IMR-90 (cell line): ENCODE measurements around the gene PRKCE. TPM values are rescaled to one million over a fixed set of nuclear protein-coding genes. Genes with fewer than 3 reads are reported as not detected.

Experiments used
- ATAC-seq: fragments of 200-7000 bp; cut with Tn5 transposase; 2 replicates; pipeline ENCODE4 v1.9.1; 2020; ENCODE audit warnings: low read depth, mild to moderate bottlenecking, moderate library complexity
- BruUV-seq: library from RNA; stranded (reverse); fragments of 400-500 nt; replicated peaks from 2 replicates; lab custom pipeline; 2021; lab: Mats Ljungman, UMichigan
- CTCF ChIA-PET: fragments of 300-600 bp; formaldehyde crosslinking; extraction: SDS; loops from one replicate; lab custom pipeline; 2021; ENCODE audit warnings: antibody characterized with exemption; lab: Yijun Ruan, JAX
- POLR2A ChIA-PET: fragments of 300-600 bp; sonication (Branson Sonifier 250); formaldehyde crosslinking; loops from one replicate; lab custom pipeline; 2022; ENCODE audit warnings: antibody characterized with exemption; ENCODE audit not compliant: unreplicated experiment; lab: Charles Lee
- DNase-seq: peaks from one replicate; pipeline ENCODE4 v3.0.0; 2013
- H2AFZ ChIP-seq: replicated peaks from 2 replicates; pipeline ENCODE3; 2013; ENCODE audit warnings: low read length, mild to moderate bottlenecking; ENCODE audit not compliant: poor library complexity
- H2AK5ac ChIP-seq: 2 replicates; pipeline ENCODE4 v1.6.1; 2013; ENCODE audit warnings: low read depth, low read length, inconsistent platforms
- H2AK9ac ChIP-seq: replicated peaks from 2 replicates; pipeline ENCODE3; 2013; ENCODE audit warnings: mild to moderate bottlenecking, low read depth, low read length, moderate library complexity; ENCODE audit not compliant: poor library complexity
- H2BK120ac ChIP-seq: 2 replicates; pipeline ENCODE4 v1.6.1; 2013; ENCODE audit warnings: low read depth, low read length, inconsistent platforms
- H2BK15ac ChIP-seq: 3 replicates; pipeline ENCODE4 v1.6.1; 2013; ENCODE audit warnings: low read depth, low read length, inconsistent platforms
- H2BK20ac ChIP-seq: 2 replicates; pipeline ENCODE4 v1.6.1; 2013; ENCODE audit warnings: low read depth, mild to moderate bottlenecking, inconsistent platforms, low read length, moderate library complexity
- H2BK5ac ChIP-seq: 2 replicates; pipeline ENCODE4 v1.6.1; 2013; ENCODE audit warnings: mild to moderate bottlenecking, low read depth, low read length, inconsistent platforms; ENCODE audit not compliant: poor library complexity, severe bottlenecking
- H3K14ac ChIP-seq: replicated peaks from 2 replicates; pipeline ENCODE4 v1.6.1; 2013; ENCODE audit warnings: low read depth, low read length, inconsistent platforms
- H3K18ac ChIP-seq: 2 replicates; pipeline ENCODE4 v1.6.1; 2013; ENCODE audit warnings: low read depth, low read length, control low read depth
- H3K23ac ChIP-seq: 2 replicates; pipeline ENCODE4 v1.6.1; 2013; ENCODE audit warnings: low read depth, low read length, inconsistent platforms
- H3K27ac ChIP-seq: 2 replicates; pipeline ENCODE4 v1.5.1; 2013; ENCODE audit warnings: mild to moderate bottlenecking, control low read depth, low read length; ENCODE audit not compliant: insufficient read depth
- H3K27me3 ChIP-seq: 2 replicates; pipeline ENCODE4 v1.6.1; 2013; ENCODE audit warnings: low read length; ENCODE audit not compliant: control insufficient read depth, insufficient read depth
- H3K36me3 ChIP-seq: 2 replicates; pipeline ENCODE4 v1.6.1; 2013; ENCODE audit warnings: low read length, mixed read lengths; ENCODE audit not compliant: control insufficient read depth, insufficient read depth
- H3K4ac ChIP-seq: 2 replicates; pipeline ENCODE4 v1.6.1; 2013; ENCODE audit warnings: low read depth, low read length, inconsistent platforms
- H3K4me1 ChIP-seq: 2 replicates; pipeline ENCODE4 v1.6.1; 2013; ENCODE audit warnings: low read length, mixed read lengths; ENCODE audit not compliant: control insufficient read depth, insufficient read depth
- H3K4me2 ChIP-seq: 2 replicates; pipeline ENCODE4 v1.6.1; 2013; ENCODE audit warnings: low read depth, mild to moderate bottlenecking, control low read depth, low read length, moderate library complexity
- H3K4me3 ChIP-seq: 2 replicates; pipeline ENCODE4 v1.5.1; 2013; ENCODE audit warnings: low read depth, mild to moderate bottlenecking, control low read depth, low read length, moderate library complexity; ENCODE audit not compliant: insufficient read depth
- H3K56ac ChIP-seq: 2 replicates; pipeline ENCODE4 v1.6.1; 2013; ENCODE audit warnings: low read length, inconsistent platforms; ENCODE audit not compliant: insufficient read depth; ENCODE audit errors: extremely low read depth
- H3K79me1 ChIP-seq, 2 experiments: 2 replicates each; pipeline ENCODE4 v1.6.1; 2013; ENCODE audit warnings: low read length in 2 of 2, inconsistent platforms in 1 of 2, low read depth in 1 of 2
- H3K9ac ChIP-seq: 2 replicates; pipeline ENCODE4 v1.6.1; 2013; ENCODE audit warnings: low read depth, low read length, control low read depth
- H3K9me1 ChIP-seq: 2 replicates; pipeline ENCODE4 v1.6.1; 2013; ENCODE audit warnings: low read length, inconsistent platforms; ENCODE audit not compliant: insufficient read depth
- H3K9me3 ChIP-seq: 2 replicates; pipeline ENCODE4 v1.6.1; 2013; ENCODE audit warnings: low read length; ENCODE audit not compliant: control insufficient read depth, insufficient read depth
- H4K20me1 ChIP-seq: 2 replicates; pipeline ENCODE4 v1.6.1; 2013; ENCODE audit warnings: low read length, inconsistent platforms; ENCODE audit not compliant: insufficient read depth
- H4K5ac ChIP-seq: 2 replicates; pipeline ENCODE4 v1.6.1; 2013; ENCODE audit warnings: mild to moderate bottlenecking, low read depth, low read length, control low read depth
- H4K8ac ChIP-seq, 2 experiments: 2 replicates each; pipeline ENCODE4 v1.6.1; 2013; ENCODE audit warnings: low read depth in 2 of 2, low read length in 2 of 2, control low read depth in 1 of 2, inconsistent platforms in 1 of 2
- H4K91ac ChIP-seq: 2 replicates; pipeline ENCODE4 v1.6.1; 2013; ENCODE audit warnings: low read depth, low read length, inconsistent platforms; ENCODE audit not compliant: insufficient read depth
- BHLHE40 ChIP-seq: fragments of 150-350 bp; IDR thresholded peaks from 2 replicates; pipeline ENCODE4 v1.6.1; 2016; ENCODE audit warnings: mild to moderate bottlenecking, low read depth, low read length
- CEBPB ChIP-seq: IDR thresholded peaks from 2 replicates; pipeline ENCODE4 v1.6.1; 2012; ENCODE audit warnings: low read depth, low read length, improper control_type of control experiment
- CHD1 ChIP-seq: IDR thresholded peaks from 2 replicates; pipeline ENCODE4 v1.6.1; 2012; ENCODE audit warnings: low read depth, low read length, improper control_type of control experiment
- CTCF ChIP-seq: conservative IDR thresholded peaks from 2 replicates; pipeline ENCODE4 v1.5.1; 2012; ENCODE audit warnings: mild to moderate bottlenecking, low read depth, low read length, improper control_type of control experiment
- ELK1 ChIP-seq: fragments of 150-350 bp; IDR thresholded peaks from 2 replicates; pipeline ENCODE4 v1.6.1; 2016; ENCODE audit warnings: low read depth, mild to moderate bottlenecking, low read length, moderate library complexity, borderline replicate concordance
- FOS ChIP-seq: fragments of 150-350 bp; IDR thresholded peaks from 2 replicates; pipeline ENCODE4 v1.6.1; 2016; ENCODE audit warnings: low read depth, low read length
- MAFK ChIP-seq: IDR thresholded peaks from 2 replicates; pipeline ENCODE4 v1.6.1; 2012; ENCODE audit warnings: low read depth, low read length, improper control_type of control experiment
- MAZ ChIP-seq: IDR thresholded peaks from 2 replicates; pipeline ENCODE4 v1.6.1; 2012; ENCODE audit warnings: low read depth, mild to moderate bottlenecking, low read length, improper control_type of control experiment, moderate library complexity, borderline replicate concordance
- MXI1 ChIP-seq: IDR thresholded peaks from 2 replicates; pipeline ENCODE4 v1.6.1; 2012; ENCODE audit warnings: low read depth, mild to moderate bottlenecking, low read length, moderate library complexity, borderline replicate concordance
- NFE2L2 ChIP-seq: fragments of 150-350 bp; IDR thresholded peaks from 2 replicates; pipeline ENCODE4 v1.6.1; 2016; ENCODE audit warnings: low read depth, mild to moderate bottlenecking, low read length
- POLR2A ChIP-seq: IDR thresholded peaks from 2 replicates; pipeline ENCODE4 v1.6.1; 2012; ENCODE audit warnings: mild to moderate bottlenecking, low read depth, low read length
- RAD21 ChIP-seq: IDR thresholded peaks from 2 replicates; pipeline ENCODE4 v1.6.1; 2012; ENCODE audit warnings: low read length, improper control_type of control experiment
- RCOR1 ChIP-seq: IDR thresholded peaks from 2 replicates; pipeline ENCODE4 v1.6.1; 2012; ENCODE audit warnings: mild to moderate bottlenecking, low read length, improper control_type of control experiment; ENCODE audit not compliant: insufficient replicate concordance
- RFX5 ChIP-seq: IDR thresholded peaks from 2 replicates; pipeline ENCODE4 v1.8.0; 2012; ENCODE audit warnings: low read depth, mild to moderate bottlenecking, low read length, moderate library complexity
- SMC3 ChIP-seq: fragments of 150-350 bp; IDR thresholded peaks from 2 replicates; pipeline ENCODE4 v1.6.1; 2016; ENCODE audit warnings: low read depth, mild to moderate bottlenecking, antibody characterized with exemption, low read length, moderate library complexity
- USF2 ChIP-seq: fragments of 150-350 bp; IDR thresholded peaks from 2 replicates; pipeline ENCODE4 v1.6.1; 2017; ENCODE audit warnings: mild to moderate bottlenecking, antibody characterized with exemption, low read length, low read depth
- WGBS, 2 experiments: methylation state at CpG; one replicate each; pipeline versions ENCODE4 v1.1.5 to v1.1.7; 2013; ENCODE audit warnings: missing lambda C conversion rate in 2 of 2; ENCODE audit not compliant: insufficient read length in 1 of 2; ENCODE audit errors: extremely low coverage in 2 of 2; 5-methylcytosine and 5-hydroxymethylcytosine counted together
- dilution Hi-C: fragments of 300-500 bp; cut with HindIII; formaldehyde crosslinking; loops from one replicate; pipeline ENCODE4 v1.14.3; 2018; ENCODE audit warnings: low sequenced_read_pairs; ENCODE audit not compliant: unreplicated experiment
- in situ Hi-C: fragments of 300-500 bp; cut with MboI; formaldehyde crosslinking; loops from 3 replicates; pipeline ENCODE4 v1.14.3; 2019; ENCODE audit warnings: low sequenced_read_pairs, inconsistent platforms, mixed read lengths
- intact Hi-C: fragments of 100-400 bp; cut with micrococcal nuclease; formaldehyde crosslinking; loops from 2 replicates; pipeline ENCODE4 v1.10.0; 2022
- polyA plus RNA-seq, 3 experiments: library from polyadenylated mRNA; depleted of rRNA; stranded (reverse); fragments of >200 nt; gene quantifications; 2 replicates each; pipeline ENCODE4 v1.2.3, GENCODE V29; 2012; ENCODE audit warnings: low replicate concordance in 1 of 3
- total RNA-seq: library from RNA; depleted of rRNA; stranded (reverse); fragments of >200 nt; gene quantifications from 2 replicates; pipeline ENCODE4 v1.2.3, GENCODE V29; 2012

PRKCE gene
- total and polyA plus RNA-seq, 2 of the 4 experiments (the other 2 are of a cell fraction): 8.1 to 32.4 TPM

GRCh38 chr2:45753381-45753780 is 101.9 kb downstream of the PRKCE start:
- no peak for DNase-seq
- dilution Hi-C loops (no loop called here), in situ Hi-C loops (no loop called here), intact Hi-C loops (no loop called here)
- peaks cover 14 to 41% of the 10 kb centered on the region in 2 experiments; a peak in 3 of 4 replicates for H3K79me1 ChIP-seq
- TF ChIP-seq POLR2A (no peak), RCOR1 (no peak), BHLHE40 (no peak), MXI1 (no peak), ELK1 (no peak), NFE2L2 (no peak), RFX5 (no peak), USF2 (no peak), CEBPB (no peak), MAFK (no peak), SMC3 (no peak), CTCF (no peak), MAZ (no peak), RAD21 (no peak), FOS (no peak), CHD1 (no peak)
- no TSS peak for BruUV-seq
- H2AFZ ChIP-seq: no peak overlapping the region
- no peak overlapping the region for H3K9ac ChIP-seq
- no peaks in the 10 kb centered on the region for H3K27me3 ChIP-seq
- no peak overlapping the region for H3K56ac ChIP-seq
- no peak overlapping the region for H4K91ac ChIP-seq
- H4K5ac ChIP-seq: no peak overlapping the region
- no peak overlapping the region for H3K14ac ChIP-seq
- no peak overlapping the region for H3K4me3 ChIP-seq
- H3K18ac ChIP-seq: no peak overlapping the region
- H3K23ac ChIP-seq: no peak overlapping the region
- H2BK15ac ChIP-seq: no peak overlapping the region
- no peak for ATAC-seq
- H4K20me1 ChIP-seq: peaks cover 15% of the 10 kb centered on the region; the same call in 1 of the 2 replicates
- H2BK5ac ChIP-seq: no peak overlapping the region
- no peak overlapping the region for H2BK20ac ChIP-seq
- H3K9me1 ChIP-seq: peaks cover 17% of the 10 kb centered on the region
- H4K8ac ChIP-seq: no peak overlapping the region
- H3K9me3 ChIP-seq: no peaks in the 10 kb centered on the region
- no peak overlapping the region for H2AK5ac ChIP-seq
- ChIA-PET CTCF (interaction anchor here (0.7 kb wide), 1 partner anchor 72 kb away, joined by 3 read pairs; no protein-coding TSS in a partner anchor), POLR2A (no interaction called here)
- H2AK9ac ChIP-seq: no peak overlapping the region
- H3K27ac ChIP-seq: no peak overlapping the region
- no peak overlapping the region for H3K4me2 ChIP-seq
- 100% methylated on average over 1 of the region's 4 CpGs; no CpG with 5 or more reads in 1 of the 2 experiments for WGBS, 2 experiments
- H2BK120ac ChIP-seq: no peak overlapping the region
- H3K4ac ChIP-seq: no peak overlapping the region
- H3K4me1 ChIP-seq: peaks cover 10% of the 10 kb centered on the region
- no peaks in the 10 kb centered on the region for H3K36me3 ChIP-seq
